HG03575 (cell line): ENCODE measurements around the gene OLFM1.
"Not testable (repeated sequence)": the region's sequence is repeated elsewhere in the genome, so short reads cannot be mapped to it uniquely, and the experiment has no call there.

Source experiments
- ATAC-seq: cut with Tn5 transposase; IDR thresholded peaks from one replicate; pipeline ENCODE4 v1.9.1; 2021; ENCODE audit not compliant: unreplicated experiment, insufficient number of reproducible peaks, low FRiP score; ENCODE audit errors: extremely low read depth

OLFM1 gene

DNA sequence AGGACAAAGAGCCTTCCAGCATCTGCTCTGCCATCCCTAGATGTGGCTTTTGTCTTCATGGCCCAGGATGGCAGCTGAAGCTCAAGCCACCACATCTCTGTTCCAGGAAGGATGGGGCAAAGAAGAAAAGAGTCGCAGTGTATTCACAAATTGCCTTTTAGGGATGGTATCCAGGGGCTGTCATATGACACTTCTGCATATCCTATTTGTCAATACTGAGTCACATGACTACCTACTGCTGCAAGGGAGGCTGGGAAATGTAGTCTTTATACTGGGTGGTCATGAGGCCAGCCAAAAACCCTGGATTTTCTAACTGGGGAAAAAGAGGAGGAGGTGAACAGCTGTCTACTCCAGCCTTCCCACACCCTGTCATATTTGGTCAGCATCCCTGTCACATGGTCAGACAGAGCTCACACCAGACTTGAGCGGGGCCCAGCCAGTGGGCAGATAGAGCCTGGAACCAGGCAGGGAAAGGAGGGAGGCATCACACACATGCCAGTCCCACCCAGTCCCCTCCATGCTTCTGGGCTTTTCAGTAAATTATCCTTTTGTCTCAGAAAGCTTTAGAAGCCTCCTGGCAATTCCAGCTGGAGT lies 52.0 kb downstream of the OLFM1 start:
- ATAC-seq = no peak

DNA sequence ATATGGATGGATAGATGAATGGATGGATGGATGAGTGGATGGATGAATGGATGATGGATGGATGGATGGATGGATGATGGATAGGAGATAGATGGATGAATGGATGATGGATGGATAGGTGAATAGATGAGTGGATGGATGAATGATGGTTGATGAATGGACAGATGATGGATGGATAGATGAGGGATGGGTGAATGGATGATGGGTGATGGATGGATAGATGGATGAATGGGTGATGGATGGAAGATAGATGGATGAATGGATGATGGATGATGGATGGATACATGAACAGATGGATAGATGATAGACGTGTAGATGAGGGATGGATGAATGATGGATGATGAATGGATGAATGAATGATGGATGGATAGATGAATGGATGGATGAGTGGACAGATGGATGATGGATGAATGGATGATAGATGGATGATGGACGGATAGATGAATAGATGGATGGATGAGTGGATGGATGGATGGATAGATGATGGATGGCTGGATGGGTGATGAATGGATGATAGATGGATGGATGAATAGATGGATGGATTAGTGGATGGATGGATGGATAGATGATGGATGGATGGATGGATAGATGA lies 53.8 kb downstream of the OLFM1 start:
- ATAC-seq = no peak

DNA sequence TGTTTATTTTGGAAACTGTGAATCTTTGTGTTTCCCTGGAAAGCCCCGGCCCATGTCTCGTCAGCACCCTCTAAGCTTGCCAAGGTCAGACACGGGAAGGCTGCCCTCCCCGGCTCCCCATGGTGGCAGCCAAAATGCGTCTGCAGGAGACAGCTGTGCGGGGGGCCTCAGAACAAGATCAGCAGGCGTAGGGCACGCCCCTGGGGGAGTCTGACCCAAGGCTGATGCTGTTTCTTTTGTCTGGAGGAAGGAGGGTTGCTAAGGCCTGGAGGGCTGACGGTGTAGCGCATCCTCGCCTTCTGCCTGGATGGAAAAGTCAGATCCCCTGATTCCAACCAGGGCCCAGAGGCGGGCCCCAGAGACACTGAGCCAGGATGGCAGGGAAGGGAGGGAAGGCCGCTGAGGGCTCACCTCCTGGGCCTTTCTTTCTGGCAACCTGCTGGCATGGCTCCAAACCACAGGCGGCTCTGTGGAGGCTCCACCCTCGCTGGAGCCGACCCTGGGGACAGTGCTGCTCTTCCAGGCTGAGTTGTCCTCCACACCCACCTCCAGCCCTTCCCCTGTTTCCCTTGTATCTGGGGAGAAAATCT lies 57.2 kb downstream of the OLFM1 start:
- no peak for ATAC-seq

DNA sequence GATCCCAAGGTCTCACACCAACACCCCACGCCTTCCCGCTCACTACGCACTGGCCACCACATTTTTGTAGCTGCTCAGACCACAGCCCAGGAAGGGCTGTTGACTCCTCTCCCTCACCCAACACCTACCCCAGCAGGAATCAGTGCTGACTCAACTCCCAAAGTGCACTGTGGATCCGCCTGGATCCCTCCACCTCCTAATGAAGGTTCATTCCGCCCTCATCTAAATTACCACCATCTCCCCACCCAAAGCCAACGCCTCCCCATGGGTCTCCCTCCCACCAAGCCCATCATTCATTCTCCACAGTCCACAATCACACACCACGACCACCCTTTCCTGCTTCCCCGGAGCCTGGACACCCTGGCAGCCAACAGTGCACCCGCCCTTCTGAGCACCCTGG lies 57.8 kb downstream of the OLFM1 start:
- ATAC-seq = no peak

DNA sequence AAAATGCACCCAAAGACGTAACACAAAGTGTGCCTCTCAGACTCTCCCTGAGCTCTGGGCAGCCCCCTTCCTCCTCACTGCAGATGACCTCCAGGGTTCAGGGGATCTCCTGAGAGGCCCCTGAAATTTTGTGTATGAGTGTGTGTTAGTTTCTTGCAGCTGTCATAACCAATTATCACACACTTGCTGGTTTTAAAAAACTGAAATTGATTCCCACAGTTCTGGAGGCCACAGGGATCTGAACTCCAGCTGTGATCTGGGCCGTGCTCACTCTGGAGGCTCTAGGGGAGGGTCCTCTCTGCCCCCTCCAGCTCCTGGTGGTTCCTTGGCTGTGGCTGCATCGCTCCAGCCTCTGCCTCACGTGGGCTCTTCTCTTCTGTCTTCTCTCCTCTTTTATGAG lies 58.8 kb downstream of the OLFM1 start:
- ATAC-seq = no peak

DNA sequence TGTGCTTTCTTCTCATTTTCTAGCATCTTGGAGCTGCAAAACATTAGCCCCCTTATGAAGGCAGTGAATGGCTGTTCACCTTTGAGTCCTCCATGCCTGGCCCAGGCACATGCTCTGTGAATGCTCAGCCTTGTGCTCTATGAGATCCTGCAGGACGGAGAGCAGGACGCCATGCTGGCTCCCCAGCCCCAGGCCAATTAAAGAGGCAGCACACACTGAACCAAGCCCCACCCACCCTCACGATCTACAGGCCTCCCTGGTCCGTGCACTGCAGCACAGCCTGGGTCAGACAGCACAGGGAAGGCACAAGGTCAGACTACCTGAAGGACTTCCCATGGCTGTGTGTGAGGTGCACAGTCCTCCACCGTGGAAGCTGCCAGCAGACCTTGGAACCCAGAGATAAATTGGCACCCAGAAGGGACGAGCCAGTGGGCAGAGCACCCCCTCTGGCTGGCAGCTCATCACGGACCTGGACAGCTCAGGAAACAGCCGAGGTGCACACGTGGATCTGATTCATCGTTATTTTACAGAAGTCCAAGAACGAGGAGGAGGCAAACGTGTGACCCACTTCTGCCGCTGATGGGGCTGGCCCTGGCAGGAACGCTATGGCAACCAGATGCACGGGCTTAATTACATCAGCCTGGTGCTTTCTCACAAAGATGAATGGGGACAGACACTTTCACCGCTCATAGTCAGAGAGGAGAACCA lies 59.5 kb downstream of the OLFM1 start:
- no peak for ATAC-seq

DNA sequence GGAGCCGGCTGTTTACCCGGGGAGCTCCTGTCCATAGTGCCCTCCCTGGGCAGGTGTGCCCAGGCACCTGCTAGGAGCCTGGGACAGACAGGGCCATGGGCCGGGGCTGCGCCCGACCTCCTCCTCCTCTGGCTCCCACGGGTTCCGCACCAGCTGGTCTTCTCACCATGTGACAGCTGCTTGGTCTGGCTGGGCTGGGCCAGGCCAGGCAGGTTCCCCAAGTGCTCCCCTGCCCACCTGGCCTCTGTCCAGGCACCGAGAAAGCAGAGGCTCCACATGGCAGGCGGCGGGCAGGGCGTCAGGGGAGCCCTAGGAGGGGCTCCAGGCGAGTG lies 60.0 kb downstream of the OLFM1 start:
- ATAC-seq = no peak

DNA sequence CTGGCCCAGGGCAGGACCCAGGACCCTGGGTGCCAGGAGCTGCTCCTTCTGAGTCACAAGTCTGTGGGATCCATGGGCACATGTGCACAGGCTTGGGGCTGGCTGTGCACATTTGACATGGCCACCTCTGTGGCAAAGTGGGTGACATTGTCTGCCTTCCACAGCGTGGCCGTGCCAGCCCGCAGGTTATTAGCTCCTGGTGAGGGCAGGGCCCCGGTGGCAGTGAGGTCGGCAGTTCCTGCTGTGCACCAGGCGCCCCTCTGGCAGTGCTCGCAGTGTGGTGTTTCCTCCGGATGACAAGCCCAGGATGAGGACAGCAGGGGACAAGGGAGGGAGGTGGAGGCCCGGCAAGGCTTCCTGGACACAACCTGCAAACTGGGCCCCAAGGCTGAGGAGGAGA lies 60.5 kb downstream of the OLFM1 start:
- no peak for ATAC-seq

DNA sequence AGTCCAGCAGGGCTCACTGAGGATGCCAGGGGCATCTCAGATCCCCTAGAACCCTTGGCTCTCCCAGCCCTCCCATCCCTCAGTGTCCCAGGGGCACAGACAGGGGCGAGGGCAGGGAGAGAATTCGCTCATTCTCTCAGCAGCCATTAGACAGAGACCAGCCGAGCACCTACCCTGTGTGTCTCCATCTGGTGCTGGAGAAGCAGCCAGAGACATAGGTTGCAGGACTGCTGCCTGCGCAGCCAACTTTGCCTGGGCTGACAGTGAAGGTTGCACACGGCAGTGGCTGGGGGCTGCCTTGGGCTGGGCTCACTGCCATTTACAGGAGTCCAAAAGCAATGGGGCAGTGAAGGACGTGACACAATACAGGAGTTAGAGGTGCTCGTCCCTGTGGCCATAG lies 60.9 kb downstream of the OLFM1 start:
- ATAC-seq = no peak

DNA sequence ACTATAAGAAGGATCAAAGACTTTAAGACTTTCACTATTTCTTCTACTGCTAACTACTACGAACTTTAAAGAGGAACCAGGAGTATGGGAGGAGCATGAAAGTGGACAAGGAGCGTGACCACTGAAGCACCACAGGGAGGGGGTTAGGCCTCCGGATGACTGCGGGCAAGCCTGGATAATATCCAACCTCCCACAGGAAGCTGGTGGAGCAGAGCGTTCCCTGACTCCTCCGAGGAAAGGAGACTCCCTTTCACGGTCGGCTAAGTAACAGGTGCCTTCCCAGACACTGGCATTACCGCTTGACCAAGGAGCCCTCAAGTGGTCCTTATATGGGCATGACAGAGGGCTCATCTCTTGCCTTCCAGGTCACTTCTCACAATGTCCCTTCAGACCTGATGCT lies 62.4 kb downstream of the OLFM1 start:
- ATAC-seq = not testable (repeated sequence)

DNA sequence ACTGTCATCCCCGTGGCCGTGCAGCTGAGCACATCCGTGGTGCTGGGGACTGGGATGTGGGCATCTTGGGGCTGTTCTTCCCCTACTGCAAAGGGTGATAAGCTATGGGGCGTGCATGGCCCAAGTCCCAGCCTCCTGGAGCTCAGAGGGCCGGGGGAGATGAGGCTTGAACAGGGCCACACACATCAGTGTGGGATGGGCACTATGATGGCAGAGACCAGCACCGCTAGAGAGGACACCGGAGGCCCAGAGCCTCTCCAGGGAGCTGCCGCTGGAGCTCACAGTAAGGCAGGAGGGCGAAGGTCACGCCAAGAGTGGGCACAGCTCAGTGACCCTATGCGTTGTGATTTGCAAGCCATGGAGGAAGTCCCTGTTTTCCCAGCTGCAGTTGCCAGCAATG lies 63.5 kb downstream of the OLFM1 start:
- no peak for ATAC-seq

DNA sequence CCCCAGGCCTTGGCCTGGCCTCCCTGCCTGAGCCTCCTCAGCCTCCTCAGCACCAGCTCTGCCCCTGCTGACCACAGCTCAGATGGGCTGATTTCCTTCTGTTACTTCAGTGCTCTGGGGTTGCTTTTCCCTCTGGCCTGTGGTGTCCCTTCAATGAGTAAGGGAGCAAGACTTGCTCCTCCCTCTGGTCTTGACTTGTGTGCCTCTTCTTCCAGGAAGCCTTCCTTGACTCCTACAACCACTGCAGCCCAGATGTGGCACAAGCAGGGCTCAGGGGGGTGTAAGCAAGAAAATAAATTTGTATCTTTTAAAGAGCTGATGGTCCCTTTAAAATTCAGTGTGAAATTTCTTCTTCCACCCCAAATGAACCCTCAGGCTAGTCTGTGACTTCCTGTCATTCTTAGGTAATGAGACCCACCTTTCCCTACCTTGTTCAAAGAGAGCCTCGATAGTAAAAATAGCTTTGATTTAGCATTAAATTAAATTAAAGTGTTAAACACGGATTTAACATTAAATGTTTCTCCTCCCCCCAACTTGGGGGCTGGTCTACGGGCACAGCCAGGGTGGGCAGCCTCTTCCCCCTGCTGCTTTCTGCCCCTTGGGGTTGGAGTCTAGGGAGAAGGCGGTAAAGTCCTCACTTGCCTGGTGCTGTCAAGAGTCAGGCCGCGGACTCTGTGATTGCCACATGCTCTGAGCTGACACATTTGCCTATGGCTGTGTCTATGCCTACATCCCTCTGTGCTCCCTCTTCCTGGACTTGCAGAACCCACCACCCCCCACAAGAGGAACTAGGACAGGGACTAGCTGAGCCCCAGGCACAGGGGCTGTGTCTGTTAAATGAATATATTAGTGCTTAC lies 64.5 kb downstream of the OLFM1 start:
- no peak for ATAC-seq

DNA sequence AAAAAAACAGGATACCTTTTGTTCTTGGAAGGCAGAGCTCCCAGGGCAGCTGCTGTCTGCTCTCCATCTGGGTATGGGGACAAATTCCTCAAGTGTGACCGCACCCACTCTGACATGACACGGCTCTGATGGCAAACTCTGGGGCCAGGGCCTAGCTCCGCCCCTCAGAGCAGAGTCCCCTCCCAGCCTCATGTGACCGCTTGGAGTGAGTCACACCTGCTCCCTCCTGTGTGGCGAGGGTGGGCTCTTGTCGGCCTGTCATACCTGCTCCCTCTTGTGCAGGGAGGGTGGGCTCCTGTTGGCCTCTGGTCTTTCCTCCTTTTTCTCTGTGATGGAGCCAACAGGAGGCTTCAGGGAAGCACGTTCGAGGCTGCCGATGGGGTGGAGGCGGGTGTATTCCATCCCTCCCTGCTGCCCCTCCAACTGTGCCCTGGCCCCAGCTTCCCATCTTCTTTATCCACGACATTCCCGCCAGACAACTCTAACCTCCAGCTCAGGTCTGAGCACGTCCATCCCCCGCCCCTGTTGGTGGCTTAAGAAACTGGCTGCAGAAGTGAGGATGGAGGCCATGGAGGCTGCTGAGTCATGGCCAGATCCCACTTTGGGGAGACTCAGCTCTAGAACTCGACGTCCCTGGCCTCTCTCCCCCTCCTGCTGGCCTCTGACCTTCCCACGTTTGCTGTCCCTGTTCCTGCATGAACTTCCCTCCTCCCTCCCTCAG lies 65.3 kb downstream of the OLFM1 start:
- no peak for ATAC-seq

DNA sequence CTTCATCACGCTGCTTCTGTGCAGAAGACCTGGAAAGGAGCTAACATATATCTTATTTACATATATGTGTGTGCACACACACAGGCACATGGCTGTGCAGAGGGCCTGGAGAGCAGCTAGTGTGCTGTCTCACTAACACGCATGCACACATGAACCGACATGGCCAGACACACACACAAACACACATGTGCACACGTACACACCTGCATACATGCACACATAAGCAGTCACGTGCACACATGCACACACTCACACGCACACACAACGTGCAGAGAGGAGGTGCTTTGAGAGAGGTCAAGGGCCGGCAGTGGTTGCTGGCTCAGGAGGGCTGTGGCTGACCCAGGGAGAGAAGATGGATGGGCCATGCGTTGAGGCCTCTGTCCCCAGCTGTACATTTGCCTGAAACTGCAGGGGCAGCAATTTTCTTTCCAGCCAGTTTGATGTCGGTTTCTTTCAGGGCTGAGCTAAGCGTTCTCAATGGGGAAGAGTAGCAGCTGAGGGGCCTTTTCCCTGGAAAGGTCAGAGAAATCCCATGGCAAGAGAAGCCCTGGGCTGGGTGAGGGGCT lies 66.7 kb downstream of the OLFM1 start:
- ATAC-seq = no peak

DNA sequence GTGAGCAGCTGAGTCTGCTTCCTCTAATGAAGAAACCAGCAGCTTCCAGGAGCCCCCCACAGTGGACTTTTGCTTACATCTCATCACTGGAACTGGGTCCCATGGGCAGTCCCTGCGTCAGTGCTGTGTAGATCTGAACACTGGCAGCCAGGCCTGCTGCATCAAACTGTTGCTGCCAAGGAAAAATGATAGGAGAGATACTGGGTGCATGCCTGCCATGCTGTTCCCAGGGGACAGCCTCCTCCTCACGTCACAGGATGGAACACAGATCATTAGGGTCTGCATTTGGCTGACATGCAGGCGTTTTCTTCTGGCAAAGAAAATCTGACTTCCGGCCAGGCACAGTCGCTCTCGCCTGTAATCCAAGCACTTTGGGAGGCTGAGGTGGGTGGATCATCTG lies 67.9 kb downstream of the OLFM1 start:
- no peak for ATAC-seq

DNA sequence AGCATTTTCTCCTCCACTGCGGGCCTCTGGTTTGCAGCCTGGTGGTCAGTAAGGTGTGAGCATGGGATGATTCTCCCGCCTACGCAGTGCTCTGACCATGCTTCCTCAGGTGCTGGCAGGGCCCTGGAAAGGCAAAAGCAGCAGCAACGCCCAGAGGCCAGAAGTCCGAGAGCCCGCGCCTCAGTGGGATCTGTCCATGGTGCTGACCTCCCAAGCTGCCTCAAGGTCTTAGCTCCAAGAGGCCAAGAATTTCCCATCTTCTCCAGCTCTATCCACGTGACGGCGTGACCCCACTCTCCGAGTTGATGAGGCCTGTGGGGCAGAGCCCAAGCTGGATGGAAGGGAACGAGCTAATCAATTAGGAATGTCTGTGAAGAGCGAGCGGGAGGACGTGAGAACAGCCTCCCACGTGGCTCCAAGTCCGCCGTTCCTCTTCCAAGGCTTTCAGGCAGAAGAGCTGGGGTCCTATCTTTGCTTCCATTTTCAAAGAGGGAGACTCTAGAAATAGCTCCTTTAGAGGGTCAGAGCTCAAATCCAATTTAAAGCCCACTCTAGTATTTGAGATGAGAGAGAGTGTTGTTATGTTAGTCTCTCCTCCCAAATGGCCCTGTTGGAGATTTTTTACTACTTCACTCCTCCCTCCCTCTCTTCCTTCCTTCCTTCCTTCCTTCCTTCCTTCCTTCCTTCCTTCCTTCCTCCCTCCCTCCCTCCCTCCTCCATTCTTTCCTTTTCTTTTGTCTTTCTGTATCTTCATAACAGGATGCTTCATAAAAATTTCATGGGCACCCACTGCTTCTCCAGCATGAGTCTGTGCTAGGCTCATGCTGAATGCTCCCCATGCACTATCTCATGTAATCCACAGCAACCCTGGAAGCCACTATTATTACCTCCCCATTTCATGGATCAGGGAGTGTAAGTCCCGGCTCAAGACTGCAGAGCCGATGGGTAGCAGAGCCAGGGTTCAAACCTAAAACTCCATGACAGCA lies 69.3 kb downstream of the OLFM1 start:
- ATAC-seq = no peak

DNA sequence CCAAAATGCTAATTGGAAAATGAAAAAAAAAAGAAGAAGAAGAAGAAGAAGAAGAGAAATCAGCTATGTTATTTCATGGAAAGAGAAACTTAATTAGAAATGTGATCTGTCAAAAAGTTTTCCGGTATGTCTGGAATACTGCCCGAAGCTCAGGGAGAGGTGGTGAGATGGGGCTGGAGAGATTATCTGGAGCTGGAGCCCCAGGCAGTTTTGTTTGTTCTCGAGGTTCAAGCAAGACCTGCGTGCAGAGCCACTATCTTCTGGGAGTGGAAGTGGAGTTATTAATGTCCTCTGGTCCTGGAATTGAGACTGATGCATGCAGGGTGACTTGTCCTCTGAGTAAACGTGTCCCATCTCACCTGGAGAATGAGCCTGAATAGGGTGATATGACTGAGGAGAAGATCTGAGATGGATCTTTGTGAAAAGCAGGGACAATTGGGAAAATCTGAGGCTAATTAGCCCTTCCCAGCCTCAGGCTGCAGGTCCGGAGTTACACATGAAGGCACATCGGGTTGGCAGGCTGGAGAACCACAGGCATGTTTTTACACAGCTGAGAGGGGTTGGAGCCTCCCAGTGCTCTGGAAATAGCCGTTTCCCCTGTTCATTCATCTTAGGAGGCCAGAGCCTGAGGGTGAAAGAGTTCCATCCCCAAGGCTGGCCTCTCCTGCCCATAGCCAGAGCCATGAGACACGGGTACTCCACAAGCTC lies 70.5 kb downstream of the OLFM1 start:
- ATAC-seq = no peak
